HG02885 (cell line): ENCODE data around the gene CDH12.

Experiments
- ATAC-seq: cut with Tn5 transposase; IDR thresholded peaks from one replicate; pipeline ENCODE4 v1.9.1; 2021; ENCODE audit warnings: mild to moderate bottlenecking; ENCODE audit not compliant: unreplicated experiment, poor library complexity

Gene CDH12

GRCh38 chr5:22495016-22495720 is 358.0 kb downstream of the CDH12 start:
- ATAC-seq = no peak

GRCh38 chr5:22488427-22488826 is 364.7 kb downstream of the CDH12 start:
- no peak for ATAC-seq

- no peak for ATAC-seq
Measured at GRCh38 chr5:22480305-22480704, 372.8 kb downstream of the CDH12 start.

- ATAC-seq = no peak
Measured at GRCh38 chr5:22473886-22474285, 379.3 kb downstream of the CDH12 start.

GRCh38 chr5:22471154-22471553 is 382.0 kb downstream of the CDH12 start:
- ATAC-seq = no peak

GRCh38 chr5:22470408-22470807 is 382.7 kb downstream of the CDH12 start:
- no peak for ATAC-seq

GRCh38 chr5:22465616-22466015 is 387.5 kb downstream of the CDH12 start:
- no peak for ATAC-seq

GRCh38 chr5:22465177-22465576 is 388.0 kb downstream of the CDH12 start:
- ATAC-seq = no peak

GRCh38 chr5:22460189-22460588 is 393.0 kb downstream of the CDH12 start:
- no peak for ATAC-seq

GRCh38 chr5:22432905-22433304 is 420.2 kb downstream of the CDH12 start:
- ATAC-seq = no peak

GRCh38 chr5:22431840-22432239 is 421.3 kb downstream of the CDH12 start:
- ATAC-seq = no peak

GRCh38 chr5:22431406-22431805 is 421.7 kb downstream of the CDH12 start:
- ATAC-seq = no peak

GRCh38 chr5:22411554-22412349 is 441.4 kb downstream of the CDH12 start:
- ATAC-seq = no peak

- no peak for ATAC-seq
Measured at GRCh38 chr5:22391956-22392355, 461.2 kb downstream of the CDH12 start.

GRCh38 chr5:22390888-22391287 is 462.3 kb downstream of the CDH12 start:
- no peak for ATAC-seq

- no peak for ATAC-seq
Measured at GRCh38 chr5:22372826-22373660, 480.1 kb downstream of the CDH12 start.

- no peak for ATAC-seq
Measured at GRCh38 chr5:22372376-22372775, 480.8 kb downstream of the CDH12 start.

GRCh38 chr5:22354956-22355355 is 498.2 kb downstream of the CDH12 start:
- ATAC-seq = no peak

GRCh38 chr5:22352493-22352892 is 500.7 kb downstream of the CDH12 start:
- ATAC-seq = no peak

GRCh38 chr5:22351178-22351577 is 502.0 kb downstream of the CDH12 start:
- no peak for ATAC-seq

- ATAC-seq = no peak
Measured at GRCh38 chr5:22348027-22348426, 505.1 kb downstream of the CDH12 start.
